ENCODE results near the gene TSC2.

The TSC2 gene

DNA sequence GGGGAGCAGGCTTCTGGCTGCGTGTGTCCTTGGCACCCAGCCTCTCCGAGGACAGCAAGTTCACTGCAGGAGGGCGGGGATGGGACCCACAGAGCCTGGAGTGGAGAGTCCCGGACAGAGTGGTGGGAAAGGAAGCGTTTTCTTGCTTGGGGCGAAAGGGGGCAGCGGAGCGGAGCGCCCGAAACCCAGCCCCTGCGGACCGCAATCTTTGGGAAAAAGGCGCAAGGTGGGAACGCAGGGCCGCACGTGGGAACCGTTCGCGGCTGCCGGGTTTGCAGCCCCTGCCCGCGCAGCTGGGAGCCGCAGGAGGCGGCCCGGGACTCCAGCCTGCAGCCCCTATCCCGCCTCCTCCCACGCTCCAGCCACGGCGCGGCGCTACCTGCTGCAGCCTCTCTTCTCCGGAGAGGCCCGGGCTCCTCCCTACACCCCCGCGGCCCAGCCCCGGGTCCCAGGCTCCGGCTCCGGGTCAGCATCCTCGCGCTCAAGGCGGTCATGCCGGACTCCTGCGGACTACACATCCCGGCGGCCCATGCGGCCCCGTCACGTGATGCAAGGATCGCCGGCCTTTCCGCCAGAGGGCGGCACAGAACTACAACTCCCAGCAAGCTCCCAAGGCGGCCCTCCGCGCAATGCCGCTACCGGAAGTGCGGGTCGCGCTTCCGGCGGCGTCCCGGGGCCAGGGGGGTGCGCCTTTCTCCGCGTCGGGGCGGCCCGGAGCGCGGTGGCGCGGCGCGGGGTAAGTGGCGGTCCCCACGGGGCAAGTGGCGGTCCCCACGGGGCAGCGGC lies at the start of gene TSC2, which contains the start of gene NTHL1:
TSS of gene TSC2 (plus strand) at position 656 of the 786 bp plus-strand sequence. CDS start 631 bp downstream, outside the sequence.
TSS of gene NTHL1 (minus strand) at position 505 of the 786 bp plus-strand sequence. CDS start at position 494, 11 bp downstream.
- DNase-seq, result peak; percentile 92

DNA sequence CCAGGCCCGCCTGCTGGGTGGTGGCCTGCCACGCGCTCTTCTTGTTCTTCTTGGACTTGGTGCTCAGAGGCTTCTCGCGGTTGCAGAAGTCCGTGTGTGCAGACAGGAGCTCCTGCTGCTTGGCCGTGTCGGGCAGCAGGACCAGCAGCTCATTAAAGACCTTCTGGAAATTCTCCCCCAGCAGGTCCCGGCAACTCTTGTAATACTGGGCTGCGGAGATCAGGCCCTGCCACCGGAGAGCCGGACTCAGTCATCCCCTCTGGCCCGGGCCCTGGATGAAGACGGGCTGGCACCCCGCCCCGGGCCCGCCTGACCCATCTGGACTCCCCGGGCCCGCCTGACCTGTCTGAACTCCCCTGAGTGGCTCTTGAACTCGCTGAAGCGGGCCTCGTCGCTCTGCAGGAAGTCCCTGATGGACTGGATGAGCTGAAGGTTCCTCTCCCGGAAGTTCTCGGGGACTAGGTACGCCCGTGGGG lies 49.4 kb upstream of the TSC2 start:
- no peak for DNase-seq

DNA sequence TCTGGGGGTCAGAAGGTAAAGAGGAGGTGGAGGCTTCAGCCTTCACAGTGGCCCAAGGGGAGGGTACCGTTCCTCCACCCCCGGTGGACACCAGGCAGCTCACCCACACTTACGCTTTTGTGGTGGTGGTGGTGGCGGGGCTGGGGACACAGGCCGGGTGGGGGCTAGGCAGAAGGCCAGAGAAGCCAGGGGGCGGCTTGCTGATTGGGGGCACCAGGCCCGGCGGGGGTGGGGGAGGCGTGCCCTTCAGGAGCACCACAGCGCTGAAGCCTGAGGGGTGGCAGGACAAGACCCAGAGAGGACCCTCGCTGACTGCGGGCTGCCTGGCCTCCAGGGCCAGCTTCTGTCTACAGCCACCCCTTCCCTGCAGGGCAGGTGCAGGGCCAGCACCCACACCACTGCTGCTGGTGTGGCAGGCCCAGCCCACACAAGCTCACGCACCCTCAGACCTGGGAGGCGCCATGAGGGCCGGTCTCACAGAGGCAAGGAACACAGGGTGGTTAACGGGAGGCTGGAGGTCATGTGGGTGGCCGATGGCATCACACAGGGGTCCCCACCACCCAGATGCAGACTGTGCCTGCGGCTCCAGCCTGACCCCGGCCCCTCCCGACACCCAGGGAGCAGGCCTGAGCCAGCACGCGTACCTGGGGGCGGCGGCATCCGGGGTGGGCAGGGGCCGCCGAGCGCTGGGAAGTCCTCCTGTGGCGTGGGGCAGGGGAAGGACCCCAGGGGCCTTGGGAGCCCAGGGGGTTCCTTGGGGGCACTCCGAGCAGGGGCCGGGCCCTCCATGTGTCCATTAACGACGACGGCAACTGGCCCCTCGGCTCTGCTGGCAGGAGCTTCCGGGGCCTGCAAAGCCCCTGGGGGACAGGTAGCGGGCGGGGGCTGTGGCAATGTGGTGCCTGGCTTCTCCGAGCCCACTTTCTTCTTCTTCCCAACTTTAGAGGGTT lies 48.7 kb upstream of the TSC2 start:
- DNase-seq, result no peak

DNA sequence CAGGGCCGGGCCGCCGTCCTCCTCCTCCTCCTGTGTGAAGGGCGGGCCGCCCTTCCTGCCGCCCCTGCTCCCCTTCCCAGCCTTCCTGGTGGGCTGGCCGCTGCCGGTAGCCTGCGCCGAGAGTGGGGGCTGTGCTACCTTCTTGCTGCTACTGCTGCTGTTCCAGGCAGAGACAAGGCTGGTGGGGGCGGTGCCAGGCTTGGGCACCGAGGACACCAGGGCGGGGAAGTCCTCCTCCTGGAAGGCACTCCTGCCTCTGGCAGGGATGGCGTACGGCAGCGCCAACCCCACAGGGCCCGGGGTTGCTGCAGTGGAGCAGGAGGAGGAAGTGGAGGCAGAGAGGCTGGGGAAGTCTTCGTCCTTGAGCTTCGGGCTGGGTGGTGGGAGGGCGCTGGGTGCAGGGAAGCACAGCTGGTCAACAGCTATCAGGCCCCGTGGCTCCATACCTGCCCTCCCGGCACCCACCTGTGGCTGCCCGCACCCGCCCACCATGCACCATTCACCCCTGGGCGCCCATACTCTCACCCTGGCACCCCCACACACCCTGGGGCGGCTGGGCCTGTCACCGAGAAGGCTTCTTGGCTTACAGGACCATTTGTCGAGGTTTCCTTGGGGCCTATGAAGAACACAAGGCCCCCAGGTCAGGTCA lies 47.8 kb upstream of the TSC2 start:
- no peak for DNase-seq

DNA sequence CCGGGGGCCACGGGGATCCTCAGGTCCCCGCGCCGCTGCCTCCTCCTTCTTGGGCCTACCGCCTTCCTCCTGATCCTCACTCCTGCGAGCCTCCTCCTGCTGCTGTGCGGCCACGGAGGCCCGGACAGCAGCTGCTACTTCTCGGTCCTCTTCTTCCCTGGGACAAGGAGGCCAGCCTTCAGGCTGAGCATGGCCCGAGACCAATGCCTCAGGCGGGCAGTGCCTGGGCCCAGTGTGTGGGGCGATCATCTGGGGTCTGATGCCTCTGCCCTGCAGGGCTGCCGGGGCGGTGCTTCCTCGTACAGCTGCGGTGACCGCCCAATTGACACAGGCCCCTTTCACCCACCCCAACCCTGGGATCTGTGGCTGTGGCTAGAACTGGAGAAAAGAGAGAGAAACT lies 46.8 kb upstream of the TSC2 start:
- DNase-seq, result no peak

DNA sequence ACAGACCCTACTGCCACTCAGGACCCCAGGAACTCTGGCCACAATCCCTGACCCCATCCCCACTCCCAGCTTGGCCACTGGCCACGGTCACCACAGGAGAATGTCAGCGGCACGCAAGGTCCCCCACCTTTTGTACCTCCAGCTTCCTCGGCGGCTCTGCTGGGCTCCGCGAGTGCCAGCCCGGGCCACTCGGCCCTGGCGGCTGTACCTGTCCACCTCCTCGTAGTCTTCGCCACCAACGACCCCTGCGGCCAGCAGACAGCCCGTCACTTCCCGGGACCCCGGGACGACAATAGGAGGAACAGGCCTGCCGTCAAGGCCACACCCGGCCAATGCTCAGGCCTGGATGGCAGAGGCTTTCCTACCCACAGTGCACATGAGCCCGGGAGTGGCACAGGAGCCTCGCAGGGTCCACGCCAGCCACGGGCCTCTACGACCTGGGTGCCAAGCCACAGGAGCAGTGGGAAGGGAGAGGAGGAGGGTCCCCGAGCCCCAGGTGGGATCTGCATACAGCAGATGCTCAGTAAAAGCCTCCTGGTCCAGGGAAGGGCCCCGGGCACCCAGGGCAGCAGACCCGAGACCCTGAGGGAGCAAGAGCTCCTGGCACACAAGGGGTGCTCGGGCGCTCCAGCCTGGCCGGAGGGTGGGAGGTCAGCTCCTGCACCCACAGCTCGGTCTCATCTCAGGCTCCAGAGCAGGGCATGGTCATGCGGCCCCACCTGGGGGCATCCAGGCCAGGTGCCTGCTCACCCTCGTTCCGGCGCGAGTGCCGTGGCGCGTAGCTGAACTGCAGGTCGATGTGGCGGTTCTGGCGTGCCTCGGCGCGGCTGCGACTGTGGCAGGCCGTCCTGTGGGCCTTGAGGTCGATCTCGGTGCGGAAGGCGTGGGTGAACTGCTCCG lies 46.1 kb upstream of the TSC2 start:
- DNase-seq, result no peak

DNA sequence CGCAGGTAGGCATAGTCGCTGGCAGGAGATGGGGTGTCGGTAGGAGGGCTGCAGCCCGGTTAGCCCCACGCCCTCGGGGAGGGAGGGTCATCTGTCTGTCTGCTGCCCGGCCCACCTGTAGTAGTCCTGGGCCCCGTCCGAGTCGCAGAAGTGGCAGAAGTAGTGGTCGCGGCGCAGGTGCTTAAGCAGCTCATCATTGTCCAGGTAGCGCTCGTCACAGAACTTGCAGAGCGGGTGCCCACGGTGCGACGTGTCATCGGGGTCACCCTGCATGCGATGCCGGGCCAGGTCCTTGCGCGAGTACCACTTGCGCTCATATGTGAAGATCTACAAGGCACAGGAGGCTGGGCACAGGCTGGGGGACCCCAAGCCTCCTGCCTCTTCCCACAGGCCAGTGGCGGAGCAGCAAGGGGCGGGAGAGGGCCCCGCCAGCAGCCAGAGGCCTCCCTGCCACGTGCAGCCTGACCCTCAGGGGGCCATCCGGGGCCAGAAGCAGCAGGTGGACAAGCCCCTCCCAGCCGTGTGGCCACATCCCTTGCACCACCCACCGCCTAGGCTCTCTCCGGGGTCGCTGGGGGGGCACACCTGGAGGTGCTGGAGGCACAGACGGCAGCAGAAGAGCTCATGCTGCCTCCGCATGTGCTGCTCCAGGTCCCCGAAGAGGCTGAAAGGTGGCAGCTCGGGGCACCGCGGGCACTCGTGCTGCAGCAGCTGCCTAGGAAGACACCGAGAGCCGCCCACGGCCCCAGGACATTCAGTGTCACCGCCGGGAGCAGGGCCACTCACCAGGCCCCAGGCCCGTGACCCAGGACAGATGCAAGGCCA lies 45.2 kb upstream of the TSC2 start:
- DNase-seq, result no peak

DNA sequence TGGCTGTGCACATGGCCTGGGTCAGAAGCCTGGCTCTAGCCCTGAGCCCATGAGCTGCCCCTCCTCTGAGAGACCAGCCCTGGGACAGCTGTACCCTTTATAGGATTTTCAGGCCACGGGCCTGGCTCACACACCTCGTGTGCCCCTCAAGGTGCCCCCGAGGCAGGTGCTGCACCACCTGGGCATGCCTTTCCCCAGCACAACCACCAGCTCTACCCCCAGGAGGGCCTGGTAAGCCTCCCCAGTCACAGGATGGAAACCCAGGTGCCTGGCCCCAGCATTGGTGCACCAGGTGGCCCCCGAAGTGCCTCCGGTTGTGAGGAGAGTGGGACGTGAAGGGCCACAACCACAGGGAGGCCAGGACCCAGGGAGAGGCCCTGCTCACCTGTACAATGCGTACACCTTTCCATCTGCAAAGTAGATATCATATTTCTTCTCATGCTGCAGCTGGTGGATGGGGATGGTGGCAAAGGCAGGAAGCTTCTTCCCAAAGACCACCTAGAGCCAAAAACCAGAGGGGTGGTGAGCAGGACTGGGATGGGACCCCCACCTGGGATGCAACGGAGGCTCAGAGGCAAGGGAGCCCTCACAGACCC lies 44.5 kb upstream of the TSC2 start:
- DNase-seq, result no peak

DNA sequence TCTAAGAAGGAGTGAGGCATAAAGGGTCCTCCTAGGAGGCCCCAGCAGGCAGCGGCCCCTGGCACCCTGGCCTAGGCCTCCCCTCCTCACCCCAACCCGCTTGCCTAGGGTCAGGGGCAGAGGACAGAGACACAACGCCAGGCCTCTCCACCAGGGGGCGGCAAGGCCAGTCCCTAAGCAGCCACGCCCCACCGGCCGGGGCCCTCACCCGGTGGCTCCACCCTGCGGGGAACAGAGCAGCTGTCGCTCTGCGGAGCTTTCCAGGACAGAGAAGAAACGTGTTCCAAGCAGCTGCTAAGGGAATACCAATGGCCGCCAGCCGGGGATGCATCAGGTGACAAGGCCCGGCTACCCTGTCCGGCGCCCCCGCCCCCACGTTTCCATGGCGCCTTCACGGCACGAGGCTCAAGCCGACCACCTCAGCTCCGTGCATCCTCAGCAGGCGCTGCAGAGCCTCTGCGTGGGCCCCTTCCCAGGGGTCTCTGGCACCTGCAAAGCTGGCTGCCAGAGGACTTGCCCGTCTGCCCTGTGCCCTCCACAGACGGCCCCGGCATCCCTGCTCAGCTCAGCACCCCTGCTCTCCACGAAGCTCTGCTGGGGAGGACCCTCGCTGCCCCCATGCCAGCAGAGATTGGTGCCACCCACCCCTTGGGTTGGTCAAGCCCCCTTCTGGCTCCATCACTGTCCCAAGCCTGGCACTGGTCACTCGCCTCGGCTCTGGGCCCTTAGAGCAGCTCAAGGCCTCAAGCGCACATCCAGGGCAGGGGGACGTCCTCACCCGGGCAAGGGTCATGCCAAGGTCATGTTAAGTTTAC lies 43.8 kb upstream of the TSC2 start:
- DNase-seq, result peak; percentile 88

DNA sequence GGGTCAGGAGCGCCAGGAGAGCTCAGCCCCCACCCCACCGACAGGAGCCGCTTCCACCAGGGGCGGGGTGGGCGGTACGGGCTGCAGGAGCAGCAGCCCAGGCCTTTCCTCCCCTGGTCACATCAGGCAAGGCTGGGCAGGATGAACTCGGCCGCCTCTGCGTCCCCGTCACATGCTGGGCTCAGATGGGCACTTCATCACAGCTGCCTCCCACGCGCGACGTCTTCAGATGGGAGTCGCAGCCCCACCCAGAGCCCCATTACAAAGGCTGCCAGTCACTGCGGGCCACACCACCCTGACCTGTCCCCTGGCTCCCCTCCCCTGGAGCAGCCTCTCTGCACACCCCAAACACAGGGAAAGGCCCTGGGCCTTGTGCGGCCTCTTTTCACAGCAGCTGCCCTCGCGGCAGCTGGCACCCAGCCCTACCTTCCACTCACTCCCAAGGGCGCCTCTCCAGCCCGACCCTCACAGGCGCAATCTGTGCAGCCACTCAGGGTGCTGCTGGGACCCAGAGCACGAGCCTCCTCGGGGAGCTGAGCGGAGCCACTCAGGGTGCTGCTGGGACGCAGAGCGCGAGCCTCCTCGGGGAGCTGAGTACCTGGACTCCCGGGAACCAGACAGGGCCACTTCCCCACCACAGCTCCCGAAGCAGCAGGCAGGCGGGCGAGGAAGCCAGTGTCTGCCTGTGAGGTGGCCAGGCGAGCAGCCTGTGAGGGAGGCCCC lies 42.8 kb upstream of the TSC2 start:
- DNase-seq, result no peak

DNA sequence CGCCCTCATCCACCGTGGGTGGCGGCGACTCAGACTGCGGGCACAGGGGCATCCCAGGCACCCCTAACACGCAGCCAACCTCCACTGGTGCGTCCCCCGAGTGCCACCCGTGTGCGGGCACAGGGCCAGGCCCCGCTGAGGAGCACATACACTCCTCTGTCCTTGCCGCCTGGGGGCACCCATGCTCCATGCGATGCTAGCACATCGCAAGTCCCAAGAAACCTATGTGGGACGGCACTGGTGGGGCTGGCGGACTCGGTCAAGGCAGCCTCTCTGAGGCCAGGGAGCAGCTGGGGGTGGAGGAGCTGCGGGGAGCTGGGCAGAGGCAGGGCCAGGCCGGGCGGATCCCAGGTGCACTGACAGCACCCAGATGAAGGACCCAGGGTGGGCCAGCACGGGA lies 42.1 kb upstream of the TSC2 start:
- no peak for DNase-seq

DNA sequence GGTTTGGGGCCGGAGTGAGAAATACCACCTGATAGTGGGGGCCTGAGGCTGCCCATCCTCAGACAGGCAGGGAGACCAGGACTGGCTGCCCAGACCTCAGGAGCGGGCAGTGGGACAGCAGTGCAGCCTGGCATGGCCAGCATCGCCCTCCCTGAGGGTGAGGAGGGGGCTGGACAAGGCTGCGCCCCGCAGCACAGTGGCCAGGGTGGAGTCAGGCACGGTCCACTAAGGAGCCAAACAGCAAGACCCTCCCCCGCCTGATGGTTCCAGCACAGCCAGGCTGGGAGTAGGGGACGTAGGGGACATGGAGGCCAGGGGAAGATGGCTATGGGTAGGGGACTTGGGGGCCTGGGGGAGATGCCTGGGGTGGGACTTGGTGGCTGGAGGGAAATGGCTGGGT lies 41.5 kb upstream of the TSC2 start:
- DNase-seq, result no peak

DNA sequence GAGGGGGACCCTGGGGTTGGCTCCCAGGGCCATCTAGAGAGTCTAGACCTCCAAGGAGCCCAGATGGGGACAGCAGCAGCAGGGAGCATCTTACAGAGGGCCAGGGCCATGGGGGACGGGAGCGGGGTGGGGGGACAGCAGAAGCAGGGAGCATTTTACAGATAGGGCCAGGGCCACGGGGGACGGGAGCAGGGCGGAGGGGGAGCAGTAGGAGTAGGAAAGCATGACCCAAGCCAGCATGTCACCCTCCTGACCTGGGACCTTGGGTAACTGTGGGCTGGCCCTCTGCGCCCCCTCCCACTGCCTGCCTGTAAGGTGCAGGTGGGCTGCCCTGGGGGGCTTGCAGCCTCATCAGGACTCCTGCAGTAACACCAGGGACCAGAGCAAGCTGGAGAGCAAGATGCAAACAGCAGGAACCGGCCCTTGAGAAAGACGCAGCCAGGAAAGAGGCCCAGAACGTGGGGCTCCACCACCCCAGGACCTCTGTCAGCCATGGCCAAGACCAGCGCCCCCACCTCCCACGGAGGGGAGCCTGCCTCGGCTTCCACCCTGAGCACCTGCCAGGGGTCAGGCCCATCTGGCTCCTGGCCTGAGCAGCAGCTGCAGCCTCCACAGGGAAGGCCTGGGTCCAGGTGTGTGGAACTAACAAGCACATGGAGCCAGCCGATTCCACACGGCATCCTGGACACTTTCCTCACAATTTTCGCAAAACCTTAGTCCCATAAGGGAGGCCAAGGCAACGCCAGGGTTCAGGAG lies 40.5 kb upstream of the TSC2 start:
- no peak for DNase-seq

DNA sequence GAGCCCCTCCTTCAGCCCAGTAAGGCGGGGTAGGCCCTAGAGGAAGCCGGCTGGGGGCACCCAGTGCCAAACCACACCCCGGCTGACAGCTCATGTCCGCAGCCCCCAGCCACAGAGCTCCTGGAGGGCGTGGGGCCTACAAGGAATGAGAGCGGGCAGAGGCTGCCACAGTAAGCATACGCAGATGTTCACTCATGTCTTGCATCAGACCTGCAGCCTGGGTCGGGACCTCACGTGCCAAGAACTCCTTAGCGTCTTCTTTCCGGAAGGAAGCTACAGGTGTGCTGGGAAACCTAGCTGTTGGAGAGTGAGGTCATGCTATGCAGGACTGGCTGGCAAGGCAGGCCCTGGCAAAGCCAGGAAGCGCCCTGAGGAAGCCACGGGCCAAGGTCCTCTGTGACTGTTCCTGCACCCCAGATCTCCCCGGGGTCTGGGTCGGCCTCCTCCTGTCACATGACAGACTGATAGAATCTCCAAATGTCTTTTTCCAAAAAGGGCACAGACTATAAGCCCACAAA lies 39.7 kb upstream of the TSC2 start:
- no peak for DNase-seq

DNA sequence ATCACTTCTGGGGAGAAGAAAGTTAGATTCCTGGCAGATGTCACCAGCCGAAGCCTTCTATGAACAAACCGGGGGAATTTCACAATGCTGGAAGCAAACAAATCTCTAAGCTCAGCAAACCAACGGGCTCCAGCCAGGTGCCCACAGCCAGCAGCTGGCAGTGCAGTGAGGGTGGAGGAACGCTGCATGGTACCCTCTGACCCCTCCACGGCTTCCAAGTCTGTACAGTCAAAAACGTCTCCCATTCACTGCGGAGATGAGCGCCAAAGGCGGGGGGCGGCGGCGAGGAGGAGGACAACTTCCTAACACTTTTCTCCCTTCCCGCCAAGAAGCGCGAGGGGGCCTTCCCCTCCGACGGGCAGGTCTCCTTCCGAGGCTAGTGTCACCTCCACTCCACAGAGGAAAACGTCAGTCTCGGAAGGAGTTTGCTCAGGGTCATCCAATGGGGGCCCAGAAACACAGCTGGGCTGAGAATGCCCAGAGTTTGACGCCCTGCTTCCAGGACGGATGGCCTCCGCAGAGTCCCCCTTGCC lies 39.1 kb upstream of the TSC2 start:
- peak; percentile 30 for DNase-seq

DNA sequence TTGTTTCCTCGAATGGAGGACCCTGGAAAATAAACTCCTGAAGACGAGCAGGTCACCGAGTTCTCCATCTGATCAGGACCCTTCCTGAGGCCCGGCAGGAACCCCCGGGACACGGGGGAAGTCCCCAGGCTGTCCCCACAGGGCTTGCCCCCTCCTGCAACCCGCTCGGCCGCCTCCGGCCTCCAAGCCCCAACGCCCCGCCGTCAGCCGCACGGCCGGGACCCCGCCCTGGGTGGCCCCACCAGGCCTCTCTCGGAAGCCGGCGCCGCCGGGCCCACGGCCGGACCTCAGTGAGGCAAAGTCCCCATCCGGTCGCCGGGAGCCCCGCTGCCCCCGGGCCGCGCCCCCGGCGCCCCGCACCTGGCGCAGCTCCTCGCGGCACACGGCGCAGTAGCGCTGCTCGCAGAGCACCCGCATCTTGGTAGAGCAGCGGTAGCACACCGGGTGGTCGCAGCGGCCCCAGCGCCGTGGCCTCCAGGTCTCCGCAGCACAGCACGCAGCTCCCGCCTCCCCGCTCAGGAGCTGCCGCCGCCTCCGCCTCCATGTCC lies 38.5 kb upstream of the TSC2 start:
- DNase-seq, result no peak

DNA sequence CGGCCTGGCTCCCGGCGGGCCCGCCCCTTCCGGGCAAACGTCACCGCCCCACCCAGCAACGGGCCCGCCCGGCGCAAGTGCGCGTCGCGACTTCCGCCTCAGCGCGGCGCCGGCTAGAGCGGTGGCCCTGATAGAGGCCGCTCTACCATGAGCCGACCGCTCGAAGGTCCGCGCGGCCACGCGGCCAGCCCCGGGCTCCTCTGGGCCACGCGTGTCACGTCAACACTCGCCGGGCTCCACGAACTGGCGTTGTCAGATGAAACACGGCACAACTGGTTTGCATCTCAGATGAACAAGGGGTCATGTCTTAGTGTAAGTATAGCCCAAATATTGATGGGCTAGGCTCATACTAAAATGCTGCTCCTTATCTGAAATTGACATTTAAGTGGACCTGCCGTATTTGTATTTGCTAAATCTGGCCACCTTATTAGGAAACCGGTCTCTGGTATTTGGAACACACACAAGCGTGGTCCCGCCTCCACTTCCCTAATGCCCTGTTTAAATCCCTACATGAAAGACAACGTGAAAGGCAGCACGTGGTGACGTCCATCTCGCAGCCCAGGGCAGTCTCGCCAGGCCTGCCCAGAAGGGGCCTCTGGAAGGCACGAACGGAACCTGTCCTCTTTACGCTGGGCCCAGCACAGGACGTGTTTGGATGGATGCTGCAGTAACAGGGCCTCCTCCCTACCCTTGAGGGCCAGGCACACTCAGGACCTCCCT lies 37.8 kb upstream of the TSC2 start, which contains the start of gene ZNF598:
TSS of gene ZNF598 (minus strand) at position 31 of the 720 bp plus-strand sequence.
- DNase-seq, result peak; percentile 82

All from stimulated activated CD4-positive, alpha-beta T cell treated with anti-CD3 and anti-CD28 coated beads, Interleukin-4, amount 100 ng/mL, for 1 hour (primary cell).